ENCODE results near the gene GNAQ. TPM values are rescaled to one million over a fixed set of nuclear protein-coding genes. Genes with fewer than 3 reads are reported as not detected.

GNAQ gene
- total RNA-seq, 2 donors from 2014 or later, result 46.0 to 58.8 TPM

GRCh38 chr9:77816641-77817341 is 214.8 kb downstream of the GNAQ start:
- no peak overlapping the region for H3K27ac ChIP-seq
- DNase-seq (ENCODE audit: low spot score) (no peak), ATAC-seq (ENCODE audit: insufficient number of reproducible peaks, low FRiP score, low read depth) (no peak)
- no peaks in the 10 kb centered on the region for H3K9me3 ChIP-seq
- no peak for TF ChIP-seq CTCF (IDR thresholded peaks at IDR 0.05)
- no peak overlapping the region for H3K4me3 ChIP-seq
- no peaks in the 10 kb centered on the region for H3K36me3 ChIP-seq
- peaks cover 14 to 29% of the 10 kb centered on the region in 2 donors for H3K4me1 ChIP-seq (ENCODE audit: control insufficient read depth in 1 of 2, low read depth in 2 of 2)
- H3K27me3 ChIP-seq (replicated peaks; ENCODE audit: insufficient read depth), result no peaks in the 10 kb centered on the region

DNA sequence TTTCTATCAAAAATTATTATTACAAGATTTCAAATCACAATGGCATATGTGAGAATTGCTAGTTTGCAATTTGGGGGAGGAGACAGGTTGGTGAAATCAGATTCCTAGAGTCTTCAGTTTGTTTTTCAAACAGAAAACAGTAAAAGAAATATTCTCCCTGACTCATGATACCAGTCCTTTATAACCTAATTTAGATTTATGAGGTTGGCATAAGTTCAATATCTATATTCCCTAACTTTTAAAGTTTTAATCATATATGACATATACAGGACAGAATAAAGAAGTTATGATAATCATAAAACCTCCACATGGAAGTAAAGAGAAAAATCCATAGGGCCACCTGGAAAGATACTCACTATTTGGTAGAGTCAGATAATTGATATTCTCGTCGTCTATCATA is 216.4 kb downstream of the GNAQ start:
- Histone ChIP-seq H3K27me3 (replicated peaks; ENCODE audit: insufficient read depth) (no peaks in the 10 kb centered on the region), H3K4me1 (ENCODE audit: control insufficient read depth in 1 of 2, low read depth in 2 of 2) (peaks cover 14 to 22% of the 10 kb centered on the region in 2 donors), H3K4me3 (no peak overlapping the region), H3K9me3 (no peaks in the 10 kb centered on the region), H3K36me3 (no peaks in the 10 kb centered on the region), H3K27ac (no peak overlapping the region)
- ATAC-seq (ENCODE audit: insufficient number of reproducible peaks, low FRiP score, low read depth) (no peak), DNase-seq (ENCODE audit: low spot score) (no peak)
- no peak for TF ChIP-seq CTCF (IDR thresholded peaks at IDR 0.05)

DNA sequence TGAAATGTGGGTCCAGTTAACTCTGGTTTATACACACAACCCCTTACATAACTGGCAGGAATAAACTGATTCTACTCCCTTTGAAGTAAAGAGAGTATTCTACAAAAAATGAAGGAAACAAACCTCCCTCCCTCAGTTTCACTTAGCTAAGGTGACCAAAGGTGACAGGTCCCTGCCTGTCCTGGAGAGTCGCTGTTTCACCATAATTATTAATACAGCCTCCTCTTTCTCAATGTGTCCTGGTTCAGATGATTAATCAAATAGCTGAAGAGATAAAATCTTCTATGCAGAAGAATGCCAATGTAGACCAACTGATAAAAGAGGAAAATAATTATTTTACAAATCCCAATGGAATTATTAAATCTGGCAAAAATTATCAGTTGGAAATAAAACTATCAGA is 219.8 kb downstream of the GNAQ start:
- H3K36me3 ChIP-seq, result no peaks in the 10 kb centered on the region
- H3K27me3 ChIP-seq (replicated peaks; ENCODE audit: insufficient read depth), result no peaks in the 10 kb centered on the region
- no peak for ATAC-seq (ENCODE audit: insufficient number of reproducible peaks, low FRiP score, low read depth)
- no peak for DNase-seq (ENCODE audit: low spot score)
- no peak overlapping the region for H3K27ac ChIP-seq
- H3K4me1 ChIP-seq (ENCODE audit: control insufficient read depth in 1 of 2, low read depth in 2 of 2), result peaks cover 12 to 15% of the 10 kb centered on the region in 2 donors
- no peak for TF ChIP-seq CTCF (IDR thresholded peaks at IDR 0.05)
- H3K9me3 ChIP-seq, result no peaks in the 10 kb centered on the region
- H3K4me3 ChIP-seq, result no peak overlapping the region

DNA sequence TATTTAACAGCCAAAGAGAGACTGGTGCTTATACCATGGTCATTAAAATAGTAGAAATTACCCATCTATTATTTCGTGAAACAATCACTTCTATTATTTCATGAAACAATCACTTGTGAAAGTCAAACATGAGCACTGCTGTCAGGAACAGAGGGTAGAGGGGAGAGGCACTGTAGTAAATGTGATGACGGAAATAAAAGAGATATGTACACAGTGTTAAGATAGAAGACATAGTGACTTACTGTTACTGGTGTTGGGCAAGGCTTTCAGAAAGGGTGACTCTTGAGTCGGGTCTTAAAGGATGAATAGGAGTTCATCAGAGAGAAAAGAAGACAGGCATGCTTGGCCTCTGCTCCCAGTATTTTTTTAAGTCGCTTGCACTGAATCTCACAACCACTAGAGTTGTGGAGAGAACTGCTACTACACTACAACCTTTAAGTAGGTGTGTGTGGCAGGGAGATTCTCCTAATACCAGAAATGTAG is 220.9 kb downstream of the GNAQ start:
- Histone ChIP-seq H3K9me3 (no peaks in the 10 kb centered on the region), H3K4me1 (ENCODE audit: control insufficient read depth in 1 of 2, low read depth in 2 of 2) (peaks cover 7 to 15% of the 10 kb centered on the region in 2 donors), H3K27ac (no peak overlapping the region), H3K27me3 (replicated peaks; ENCODE audit: insufficient read depth) (no peaks in the 10 kb centered on the region), H3K36me3 (no peaks in the 10 kb centered on the region), H3K4me3 (no peak overlapping the region)
- TF ChIP-seq CTCF (IDR thresholded peaks at IDR 0.05), result no peak
- ATAC-seq (ENCODE audit: insufficient number of reproducible peaks, low FRiP score, low read depth) (no peak), DNase-seq (ENCODE audit: low spot score) (no peak)

GRCh38 chr9:77810047-77810446 is 221.6 kb downstream of the GNAQ start:
- Histone ChIP-seq H3K36me3 (no peaks in the 10 kb centered on the region), H3K4me1 (ENCODE audit: control insufficient read depth in 1 of 2, low read depth in 2 of 2) (peaks cover 7 to 15% of the 10 kb centered on the region in 2 donors), H3K27me3 (replicated peaks; ENCODE audit: insufficient read depth) (no peaks in the 10 kb centered on the region), H3K4me3 (no peak overlapping the region), H3K9me3 (no peaks in the 10 kb centered on the region), H3K27ac (no peak overlapping the region)
- DNase-seq (ENCODE audit: low spot score), result no peak
- no peak for ATAC-seq (ENCODE audit: insufficient number of reproducible peaks, low FRiP score, low read depth)
- no peak for TF ChIP-seq CTCF (IDR thresholded peaks at IDR 0.05)
